GM12878 (cell line): ENCODE results near the gene ARHGEF3. TPM values are rescaled to one million over a fixed set of nuclear protein-coding genes. Genes with fewer than 3 reads are reported as not detected.

Experiments
- BCL11A ChIP-seq: IDR thresholded peaks from 2 replicates; pipeline ENCODE4 v1.6.1; 2011; ENCODE audit warnings: low read depth, low read length
- CBFB ChIP-seq: IDR thresholded peaks from 2 replicates; pipeline ENCODE4 v1.6.1; 2016; ENCODE audit warnings: antibody characterized with exemption, low read depth
- CEBPB ChIP-seq, 2 experiments: fragments of 150-350 bp in 1 of 2; IDR thresholded peaks; 2 replicates each; pipeline ENCODE4 v1.6.1; 2012 to 2014; ENCODE audit warnings: low read depth in 2 of 2, low read length in 2 of 2, borderline replicate concordance in 1 of 2, inconsistent platforms in 1 of 2
- CREB1 ChIP-seq: IDR thresholded peaks from 2 replicates; pipeline ENCODE4 v1.6.1; 2012; ENCODE audit warnings: low read depth, mild to moderate bottlenecking, inconsistent platforms
- EED ChIP-seq: sonication (generic); IDR thresholded peaks from 2 replicates; pipeline ENCODE4 v1.6.1; 2016; ENCODE audit warnings: antibody characterized with exemption, low read depth
- JUNB ChIP-seq: IDR thresholded peaks from 2 replicates; pipeline ENCODE4 v1.6.1; 2016; ENCODE audit warnings: antibody characterized with exemption, mild to moderate bottlenecking
- MXI1 ChIP-seq: fragments of 150-350 bp; IDR thresholded peaks from 2 replicates; pipeline ENCODE4 v1.6.1; 2011; ENCODE audit warnings: low read depth, mild to moderate bottlenecking, inconsistent platforms, low read length, improper control_type of control experiment
- NR2C2 ChIP-seq: IDR thresholded peaks from 2 replicates; pipeline ENCODE4 v1.6.1; 2011; ENCODE audit warnings: borderline replicate concordance, low read depth; ENCODE audit not compliant: control insufficient read depth, insufficient read length
- RCOR1 ChIP-seq: conservative IDR thresholded peaks from 2 replicates; pipeline ENCODE4 v1.6.1; 2012; ENCODE audit warnings: low read depth, low read length, improper control_type of control experiment
- RUNX3 ChIP-seq: IDR thresholded peaks from 2 replicates; pipeline ENCODE4 v1.6.1; 2012; ENCODE audit warnings: low read length, inconsistent platforms
- SMC3 ChIP-seq: IDR thresholded peaks from 2 replicates; pipeline ENCODE4 v1.6.1; 2011; ENCODE audit warnings: low read length, improper control_type of control experiment, borderline replicate concordance
- STAT1 ChIP-seq: fragments of 450-650 bp; conservative IDR thresholded peaks from 2 replicates; pipeline ENCODE4 v1.6.1; 2014; ENCODE audit warnings: antibody characterized with exemption, mild to moderate bottlenecking
- STAT3 ChIP-seq: IDR thresholded peaks from 2 replicates; pipeline ENCODE4 v1.6.1; 2011; ENCODE audit warnings: low read depth, low read length, improper control_type of control experiment
- YBX1 ChIP-seq: fragments of 450-650 bp; IDR thresholded peaks from 2 replicates; pipeline ENCODE4 v1.6.1; 2016; ENCODE audit warnings: antibody characterized with exemption
- ZNF592 ChIP-seq: fragments of 450-650 bp; IDR thresholded peaks from 2 replicates; pipeline ENCODE4 v1.6.1; 2017; ENCODE audit warnings: mild to moderate bottlenecking, moderate library complexity
- polyA plus RNA-seq, 11 experiments: library from polyadenylated mRNA; depleted of rRNA in 4 of 11; unstranded in 6 of 11; stranded (reverse) in 5 of 11; fragments of >200 nt; fragmentation: Nextera tagmentation in 4 of 11; fragmentation: Illumina TruSeq in 1 of 11; extraction: Ambion mirVana in 4 of 11; extraction: Trizol in 1 of 11; gene quantifications; 1 replicate in 1 of 11; 2 replicates in 10 of 11; pipeline versions ENCODE4 v1.2.1 to v1.2.3, GENCODE V29; 2011 to 2016; ENCODE audit warnings: inconsistent platforms in 2 of 11, missing spikeins in 2 of 11, low read depth in 1 of 11
- total RNA-seq, 4 experiments: library from RNA; depleted of rRNA in 3 of 4; stranded (reverse); fragments of >200 nt in 3 of 4; fragmentation: Illumina TruSeq in 1 of 4; extraction: Trizol in 1 of 4; gene quantifications; 2 replicates each; pipeline versions ENCODE4 v1.2.1 to v1.2.3, GENCODE V29; 2013 to 2021
- TF ChIP-seq, protein P1 (sequence below): fragments of 450-650 bp; IDR thresholded peaks from 2 replicates; pipeline ENCODE4 v1.6.1; 2017; ENCODE audit warnings: low read depth, mild to moderate bottlenecking, moderate library complexity
- TF ChIP-seq, protein P2 (sequence below): fragments of 450-650 bp; IDR thresholded peaks from 2 replicates; pipeline ENCODE4 v1.6.1; 2016; ENCODE audit warnings: mild to moderate bottlenecking
- TF ChIP-seq, protein P3 (sequence below): fragments of 450-650 bp; formaldehyde crosslinking; IDR thresholded peaks from 2 replicates; pipeline ENCODE4 v1.4.0; 2022; ENCODE audit warnings: mild to moderate bottlenecking, moderate library complexity

ARHGEF3 gene
- total and polyA plus RNA-seq, 10 of the 15 experiments (the other 5 are each of a cell fraction or from before 2014, with no cell fraction given), result 21.8 to 78.7 (median 56.2) TPM

DNA sequence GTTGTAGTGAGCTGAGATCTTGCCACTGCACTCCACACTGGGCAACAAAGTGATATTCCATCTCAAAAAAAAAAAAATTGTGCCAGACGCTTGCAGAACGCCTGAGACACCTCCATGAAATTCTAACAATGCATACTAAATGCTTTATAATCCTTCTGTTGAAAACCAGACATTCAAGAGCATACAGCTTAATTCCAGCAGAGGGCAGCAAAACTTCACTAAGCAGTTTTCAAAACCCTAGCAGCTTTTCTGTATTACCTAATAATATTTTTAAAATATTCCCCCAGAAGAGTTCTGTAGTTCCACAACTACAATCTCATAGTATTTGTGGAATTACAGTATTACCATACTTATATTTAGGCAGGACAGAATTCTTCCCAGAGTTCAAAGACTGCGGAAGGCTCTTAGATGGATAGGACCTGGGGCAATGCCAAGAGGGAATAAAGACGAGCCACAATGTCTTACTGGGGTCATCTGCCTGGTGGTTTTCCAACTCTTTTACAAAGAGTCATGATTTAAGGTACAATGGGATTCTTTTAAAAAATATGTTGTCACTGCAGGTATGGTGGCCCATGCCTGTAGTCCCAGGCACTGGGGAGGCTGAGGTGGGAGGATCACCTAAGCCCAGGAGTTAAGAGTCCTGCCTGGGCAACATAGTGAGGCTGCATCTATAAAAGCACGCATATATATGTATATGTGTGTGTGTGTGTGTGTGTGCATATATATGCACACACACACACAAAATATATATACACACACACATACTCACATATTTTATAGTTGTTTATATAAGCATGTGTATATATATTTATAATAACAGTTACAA lies 99.0 kb downstream of the ARHGEF3 start (continued):
- 0 out of 2 replicates have a peak, but pooled peaks have one; percentile 62 for TF ChIP-seq ZNF592
- no peak for TF ChIP-seq STAT1
- TF ChIP-seq, protein P1, sequence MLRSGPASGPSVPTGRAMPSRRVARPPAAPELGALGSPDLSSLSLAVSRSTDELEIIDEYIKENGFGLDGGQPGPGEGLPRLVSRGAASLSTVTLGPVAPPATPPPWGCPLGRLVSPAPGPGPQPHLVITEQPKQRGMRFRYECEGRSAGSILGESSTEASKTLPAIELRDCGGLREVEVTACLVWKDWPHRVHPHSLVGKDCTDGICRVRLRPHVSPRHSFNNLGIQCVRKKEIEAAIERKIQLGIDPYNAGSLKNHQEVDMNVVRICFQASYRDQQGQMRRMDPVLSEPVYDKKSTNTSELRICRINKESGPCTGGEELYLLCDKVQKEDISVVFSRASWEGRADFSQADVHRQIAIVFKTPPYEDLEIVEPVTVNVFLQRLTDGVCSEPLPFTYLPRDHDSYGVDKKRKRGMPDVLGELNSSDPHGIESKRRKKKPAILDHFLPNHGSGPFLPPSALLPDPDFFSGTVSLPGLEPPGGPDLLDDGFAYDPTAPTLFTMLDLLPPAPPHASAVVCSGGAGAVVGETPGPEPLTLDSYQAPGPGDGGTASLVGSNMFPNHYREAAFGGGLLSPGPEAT, result no peak
- no peak for TF ChIP-seq MXI1
- no peak for TF ChIP-seq CBFB
- TF ChIP-seq JUNB, result no peak
- no peak for TF ChIP-seq STAT3
- TF ChIP-seq, protein P2, sequence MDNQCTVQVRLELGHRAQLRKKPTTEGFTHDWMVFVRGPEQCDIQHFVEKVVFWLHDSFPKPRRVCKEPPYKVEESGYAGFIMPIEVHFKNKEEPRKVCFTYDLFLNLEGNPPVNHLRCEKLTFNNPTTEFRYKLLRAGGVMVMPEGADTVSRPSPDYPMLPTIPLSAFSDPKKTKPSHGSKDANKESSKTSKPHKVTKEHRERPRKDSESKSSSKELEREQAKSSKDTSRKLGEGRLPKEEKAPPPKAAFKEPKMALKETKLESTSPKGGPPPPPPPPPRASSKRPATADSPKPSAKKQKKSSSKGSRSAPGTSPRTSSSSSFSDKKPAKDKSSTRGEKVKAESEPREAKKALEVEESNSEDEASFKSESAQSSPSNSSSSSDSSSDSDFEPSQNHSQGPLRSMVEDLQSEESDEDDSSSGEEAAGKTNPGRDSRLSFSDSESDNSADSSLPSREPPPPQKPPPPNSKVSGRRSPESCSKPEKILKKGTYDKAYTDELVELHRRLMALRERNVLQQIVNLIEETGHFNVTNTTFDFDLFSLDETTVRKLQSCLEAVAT, result no peak
- TF ChIP-seq NR2C2, result no peak
- no peak for TF ChIP-seq BCL11A
- TF ChIP-seq, protein P3, sequence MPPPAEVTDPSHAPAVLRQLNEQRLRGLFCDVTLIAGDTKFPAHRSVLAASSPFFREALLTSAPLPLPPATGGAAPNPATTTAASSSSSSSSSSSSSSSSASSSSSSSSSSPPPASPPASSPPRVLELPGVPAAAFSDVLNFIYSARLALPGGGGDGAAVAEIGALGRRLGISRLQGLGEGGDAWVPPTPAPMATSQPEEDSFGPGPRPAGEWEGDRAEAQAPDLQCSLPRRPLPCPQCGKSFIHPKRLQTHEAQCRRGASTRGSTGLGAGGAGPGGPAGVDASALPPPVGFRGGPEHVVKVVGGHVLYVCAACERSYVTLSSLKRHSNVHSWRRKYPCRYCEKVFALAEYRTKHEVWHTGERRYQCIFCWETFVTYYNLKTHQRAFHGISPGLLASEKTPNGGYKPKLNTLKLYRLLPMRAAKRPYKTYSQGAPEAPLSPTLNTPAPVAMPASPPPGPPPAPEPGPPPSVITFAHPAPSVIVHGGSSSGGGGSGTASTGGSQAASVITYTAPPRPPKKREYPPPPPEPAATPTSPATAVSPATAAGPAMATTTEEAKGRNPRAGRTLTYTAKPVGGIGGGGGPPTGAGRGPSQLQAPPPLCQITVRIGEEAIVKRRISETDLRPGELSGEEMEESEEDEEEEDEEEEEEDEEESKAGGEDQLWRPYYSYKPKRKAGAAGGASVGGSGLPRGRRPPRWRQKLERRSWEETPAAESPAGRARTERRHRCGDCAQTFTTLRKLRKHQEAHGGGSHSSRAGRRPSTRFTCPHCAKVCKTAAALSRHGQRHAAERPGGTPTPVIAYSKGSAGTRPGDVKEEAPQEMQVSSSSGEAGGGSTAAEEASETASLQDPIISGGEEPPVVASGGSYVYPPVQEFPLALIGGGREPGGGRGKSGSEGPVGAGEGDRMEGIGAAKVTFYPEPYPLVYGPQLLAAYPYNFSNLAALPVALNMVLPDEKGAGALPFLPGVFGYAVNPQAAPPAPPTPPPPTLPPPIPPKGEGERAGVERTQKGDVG (CRISPR knock-in tag), result no peak
- TF ChIP-seq CREB1, result no peak
- TF ChIP-seq RUNX3, result peak; percentile 28; the same call in 1 of the 2 replicates
- TF ChIP-seq EED, result no peak
- no peak for TF ChIP-seq RCOR1
- no peak for TF ChIP-seq CEBPB (IDR thresholded peaks at IDR 0.05; ENCODE audit: borderline replicate concordance in 1 of 2, low read depth in 2 of 2, low read length in 2 of 2)
- peak; percentile 99 for TF ChIP-seq SMC3
- TF ChIP-seq YBX1, result no peak
